ENCODE data around the gene PCDHA1.

DNA sequence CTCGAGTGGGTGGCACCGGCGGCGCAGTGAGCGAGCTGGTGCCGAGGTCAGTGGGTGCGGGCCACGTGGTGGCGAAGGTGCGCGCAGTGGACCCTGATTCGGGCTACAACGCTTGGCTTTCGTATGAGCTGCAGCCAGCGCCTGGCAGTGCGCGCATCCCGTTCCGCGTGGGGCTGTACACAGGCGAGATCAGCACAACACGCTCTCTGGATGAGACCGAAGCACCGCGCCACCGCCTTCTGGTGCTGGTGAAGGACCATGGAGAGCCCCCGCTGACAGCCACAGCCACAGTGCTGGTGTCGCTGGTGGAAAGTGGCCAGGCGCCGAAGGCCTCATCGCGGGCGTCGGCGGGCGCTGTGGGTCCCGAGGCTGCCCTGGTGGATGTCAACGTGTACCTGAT is 37.5 kb downstream of the PCDHA1 start:
- TF ChIP-seq, protein P1, sequence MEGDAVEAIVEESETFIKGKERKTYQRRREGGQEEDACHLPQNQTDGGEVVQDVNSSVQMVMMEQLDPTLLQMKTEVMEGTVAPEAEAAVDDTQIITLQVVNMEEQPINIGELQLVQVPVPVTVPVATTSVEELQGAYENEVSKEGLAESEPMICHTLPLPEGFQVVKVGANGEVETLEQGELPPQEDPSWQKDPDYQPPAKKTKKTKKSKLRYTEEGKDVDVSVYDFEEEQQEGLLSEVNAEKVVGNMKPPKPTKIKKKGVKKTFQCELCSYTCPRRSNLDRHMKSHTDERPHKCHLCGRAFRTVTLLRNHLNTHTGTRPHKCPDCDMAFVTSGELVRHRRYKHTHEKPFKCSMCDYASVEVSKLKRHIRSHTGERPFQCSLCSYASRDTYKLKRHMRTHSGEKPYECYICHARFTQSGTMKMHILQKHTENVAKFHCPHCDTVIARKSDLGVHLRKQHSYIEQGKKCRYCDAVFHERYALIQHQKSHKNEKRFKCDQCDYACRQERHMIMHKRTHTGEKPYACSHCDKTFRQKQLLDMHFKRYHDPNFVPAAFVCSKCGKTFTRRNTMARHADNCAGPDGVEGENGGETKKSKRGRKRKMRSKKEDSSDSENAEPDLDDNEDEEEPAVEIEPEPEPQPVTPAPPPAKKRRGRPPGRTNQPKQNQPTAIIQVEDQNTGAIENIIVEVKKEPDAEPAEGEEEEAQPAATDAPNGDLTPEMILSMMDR (IDR thresholded peaks at IDR 0.05): no peak
- no peak for TF ChIP-seq POLR2AphosphoS5 (IDR thresholded peaks at IDR 0.05)
- TF ChIP-seq POLR2A (IDR thresholded peaks at IDR 0.05): no peak
